Fibroblast of skin of left quadriceps (primary cell): ENCODE results near the gene BCL2A1.
"Not testable (repeated sequence)": the region's sequence is repeated elsewhere in the genome, so short reads cannot be mapped to it uniquely, and the experiment has no call there.

Experiments
- DNase-seq, 2 experiments: peaks; one replicate each; pipeline ENCODE4 v3.0.0-alpha.2; 2013; ENCODE audit warnings: low read depth in 2 of 2

The BCL2A1 gene

DNA sequence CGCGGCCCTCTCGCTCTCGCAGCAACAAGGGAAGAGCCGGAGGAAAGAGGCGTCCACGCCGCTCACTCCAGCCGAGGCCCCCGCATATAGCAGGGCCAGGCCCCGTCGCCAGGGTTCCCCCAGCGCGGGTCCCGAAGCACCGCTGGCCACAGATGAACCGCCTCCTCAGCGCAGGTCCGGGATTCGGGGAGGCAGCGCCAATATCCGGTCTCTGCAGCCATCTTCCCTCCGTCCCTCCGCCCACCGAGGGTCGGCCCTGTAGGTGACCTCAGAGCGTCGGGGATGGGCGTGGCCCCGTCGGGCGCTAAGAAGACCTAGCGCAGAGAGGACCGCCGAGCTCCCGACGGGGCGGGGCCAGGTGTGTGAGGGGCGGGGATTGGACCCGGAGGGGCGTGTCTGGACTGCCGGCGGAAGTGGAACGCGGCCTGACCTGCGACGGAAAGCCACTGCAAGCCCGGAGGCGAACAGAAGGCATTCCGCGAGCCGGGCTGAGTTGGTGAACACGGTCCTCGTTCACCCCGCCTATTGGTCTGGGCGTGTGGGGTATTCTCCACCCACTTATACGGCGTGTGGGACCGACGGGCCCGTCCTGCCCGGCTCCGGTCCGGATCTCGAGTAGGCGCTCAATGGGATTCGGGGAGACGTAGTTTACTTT lies 47.4 kb downstream of the BCL2A1 start:
- peak; percentile 88 to 89 for DNase-seq

DNA sequence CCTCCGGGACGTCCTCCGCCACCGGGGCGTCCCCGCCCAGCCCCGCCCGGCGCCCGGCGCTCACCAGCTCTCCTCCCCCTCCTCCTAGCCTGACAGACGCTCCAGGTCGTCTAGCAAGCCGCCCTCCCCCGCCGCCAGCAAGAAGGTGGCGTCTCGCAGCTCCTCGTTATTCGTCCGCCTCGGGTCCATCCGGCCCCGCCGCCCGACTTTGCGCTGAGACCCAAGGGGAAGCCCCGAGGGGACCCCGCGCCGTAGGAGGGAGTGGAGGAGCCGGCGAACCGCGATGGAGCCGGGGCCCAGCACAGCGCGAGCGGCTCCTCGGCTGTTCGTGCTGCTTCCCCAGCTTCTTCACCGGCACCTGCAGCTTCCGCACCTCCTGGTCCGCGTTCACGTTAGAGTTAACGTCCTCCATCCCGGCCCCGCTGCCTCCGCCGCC lies 47.9 kb downstream of the BCL2A1 start:
- DNase-seq: no peak

DNA sequence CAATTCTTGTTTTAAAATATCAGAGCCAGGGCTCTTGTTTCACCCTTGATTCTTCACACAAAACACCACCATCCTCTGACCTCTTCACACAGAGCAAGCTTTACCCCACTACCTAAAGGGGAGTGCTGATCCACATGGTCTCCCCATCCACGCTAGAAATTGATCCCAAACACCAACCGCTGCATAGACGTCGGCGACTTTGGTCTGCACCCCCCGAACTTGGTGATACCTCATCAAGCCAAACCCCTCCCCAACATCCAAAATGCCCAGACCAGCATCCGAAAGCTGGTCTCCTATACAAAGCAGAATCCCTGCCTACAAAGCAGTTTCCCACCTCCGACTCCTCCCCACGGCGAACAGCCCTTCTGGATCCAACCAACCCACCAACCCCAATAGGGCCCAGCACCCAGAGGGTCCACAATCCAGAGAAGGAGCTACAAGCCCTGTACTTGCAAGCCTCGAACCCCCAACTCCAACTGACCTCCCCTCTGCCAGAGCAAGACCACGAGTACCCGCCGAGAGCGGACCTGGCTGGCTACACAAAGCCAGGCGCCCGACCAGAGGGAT lies 48.4 kb downstream of the BCL2A1 start:
- DNase-seq: no peak

DNA sequence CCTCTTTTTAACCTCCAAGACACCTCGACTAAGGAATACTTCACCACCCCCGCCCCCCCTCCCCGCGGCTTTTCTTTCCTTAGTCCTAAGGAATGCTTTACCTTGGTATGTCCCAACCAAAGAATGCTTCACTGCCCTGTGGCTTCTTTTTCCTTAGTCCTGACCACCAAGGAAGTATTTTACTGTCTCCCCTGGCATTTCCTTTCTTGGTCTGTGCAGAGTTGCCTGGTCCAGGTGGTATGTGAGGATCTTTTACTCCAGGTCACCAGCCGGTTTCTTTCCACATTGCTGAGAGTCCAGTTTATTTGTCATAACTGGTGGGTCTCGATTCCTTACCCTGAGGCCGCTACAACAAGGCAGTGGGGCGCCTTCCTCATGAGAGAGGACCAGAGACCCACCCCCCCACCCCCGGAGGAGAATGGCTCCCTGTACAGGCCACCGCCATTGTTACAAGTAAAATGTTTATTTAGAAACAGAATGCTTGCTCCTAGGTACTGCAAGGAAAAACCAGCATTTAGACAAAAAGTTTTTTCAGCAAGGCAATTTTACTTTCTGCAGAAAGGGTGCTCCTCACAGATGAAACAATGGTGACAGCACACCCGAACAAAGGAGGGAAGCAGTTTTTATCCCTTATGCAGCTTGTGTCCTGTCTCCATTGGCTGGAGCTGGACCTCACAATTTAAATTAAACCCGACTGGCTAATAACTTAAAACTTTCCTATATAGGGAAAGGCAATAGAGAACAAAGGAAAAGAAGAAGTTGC lies 51.1 kb downstream of the BCL2A1 start:
- DNase-seq: no peak

GRCh38 chr15:79919090-79919748 lies 51.8 kb downstream of the BCL2A1 start:
- DNase-seq: no peak

DNA sequence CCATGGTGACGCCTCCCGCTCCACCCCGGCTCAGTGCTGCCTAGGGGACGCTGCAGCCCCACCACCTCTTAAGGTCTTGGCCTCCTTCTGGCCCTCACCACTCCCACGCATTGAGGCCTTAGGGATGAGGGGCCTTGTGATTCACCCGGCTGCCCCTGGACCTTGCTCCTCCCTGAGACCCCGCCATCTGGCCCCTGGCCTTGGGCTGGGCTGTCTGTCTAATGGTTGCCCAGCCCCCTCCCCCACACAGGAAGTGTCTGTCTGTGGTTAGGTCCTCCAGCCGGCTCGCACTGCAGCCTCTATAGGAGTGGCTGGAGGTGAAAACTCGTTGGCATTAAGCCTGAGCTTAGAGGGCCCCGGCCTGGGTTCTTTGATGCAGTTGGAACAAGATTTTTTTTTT lies 52.7 kb downstream of the BCL2A1 start:
- no peak for DNase-seq

DNA sequence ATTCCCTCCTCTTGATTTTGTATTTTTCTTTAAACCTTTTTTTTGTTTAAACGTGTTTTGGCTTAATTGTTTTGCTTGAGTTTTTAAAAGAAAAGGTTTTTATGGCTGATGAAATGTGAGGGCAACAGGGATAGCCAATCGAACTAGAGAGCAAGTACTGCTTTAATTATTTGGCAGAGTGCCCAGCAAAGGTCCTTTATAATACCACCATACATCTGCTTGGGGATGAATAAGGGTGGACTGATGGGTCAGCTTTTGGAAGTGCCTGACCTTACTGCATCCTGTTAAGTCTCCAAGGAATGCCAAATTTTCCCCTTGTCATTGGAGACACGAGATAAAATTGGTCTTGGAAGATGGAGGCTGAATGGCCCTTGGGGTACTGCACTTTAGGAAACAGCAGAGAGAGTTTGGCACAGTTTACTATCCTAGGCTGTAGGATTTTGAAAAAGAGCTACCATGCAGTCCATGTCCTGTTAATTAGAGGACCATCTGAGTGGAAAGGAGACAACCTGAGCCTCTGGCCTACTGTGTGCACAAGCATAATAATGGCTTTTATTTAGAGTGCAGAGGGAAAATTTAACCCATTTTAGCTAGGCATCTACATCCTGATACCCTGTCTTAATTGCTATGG lies 54.4 kb downstream of the BCL2A1 start:
- DNase-seq: no peak

DNA sequence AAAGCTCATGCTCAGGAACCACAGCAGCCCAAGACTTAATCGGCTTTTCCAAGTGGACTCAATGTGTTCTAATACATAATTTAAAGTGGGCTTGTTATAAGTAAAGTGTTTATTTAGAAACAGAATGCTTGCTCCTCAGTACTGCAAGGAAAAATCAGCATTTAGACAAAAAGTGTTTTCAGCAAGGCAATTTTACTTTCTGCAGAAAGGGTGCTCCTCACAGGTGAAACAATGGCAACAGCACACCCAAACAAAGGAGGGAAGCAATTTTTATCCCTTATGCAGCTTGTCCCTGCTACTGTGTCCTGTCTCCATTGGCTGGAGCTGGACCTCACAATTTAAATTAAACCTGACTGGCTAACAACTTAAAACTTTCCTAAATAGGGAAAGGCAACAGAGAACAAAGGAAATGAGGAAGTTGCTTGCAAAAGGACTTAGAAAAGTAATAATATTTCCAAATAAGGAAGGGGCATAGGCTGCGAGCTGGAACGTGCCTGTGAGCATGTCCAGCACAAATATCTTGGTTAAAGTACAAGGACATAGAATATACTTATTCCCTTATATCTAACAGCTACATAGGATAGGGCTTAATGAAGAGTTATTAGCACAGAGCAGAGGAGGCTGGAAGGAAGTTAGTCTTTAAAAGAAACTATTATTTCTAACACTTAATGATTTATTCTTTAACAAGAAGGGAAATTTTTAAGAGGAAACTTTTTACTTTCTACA lies 55.1 kb downstream of the BCL2A1 start:
- not testable (repeated sequence) for DNase-seq

DNA sequence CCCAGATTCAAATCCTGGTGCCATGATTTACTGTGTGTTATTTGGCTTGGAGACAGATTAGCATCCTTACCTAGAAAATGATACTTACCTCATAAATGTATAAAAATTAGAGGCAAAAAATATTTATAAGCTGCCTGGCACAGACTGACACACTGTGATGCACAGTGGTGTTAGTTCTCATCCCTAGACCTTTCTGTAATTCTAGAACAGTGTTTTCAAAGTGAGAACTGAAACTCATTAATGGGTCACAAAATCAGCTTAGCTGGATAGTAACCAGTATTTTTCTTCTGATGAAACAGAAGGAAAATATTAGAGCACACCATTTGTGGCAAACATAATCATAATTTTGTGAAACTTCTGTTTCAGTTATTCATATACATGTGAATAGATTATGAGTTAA lies 56.3 kb downstream of the BCL2A1 start:
- DNase-seq: no peak
